ENCODE measurements around the gene ARHGAP42. TPM values are rescaled to one million over a fixed set of nuclear protein-coding genes. Genes with fewer than 3 reads are reported as not detected.

The ARHGAP42 gene
- total RNA-seq, 4 donors from 2014 or later: 24.5 to 49.5 (median 26.7) TPM

- Histone ChIP-seq H3K4me3 (no peak overlapping the region), H3K27me3 (no peaks in the 10 kb centered on the region)
Observed at GRCh38 chr11:100965346-100965745, 278.3 kb downstream of the ARHGAP42 start.

DNA sequence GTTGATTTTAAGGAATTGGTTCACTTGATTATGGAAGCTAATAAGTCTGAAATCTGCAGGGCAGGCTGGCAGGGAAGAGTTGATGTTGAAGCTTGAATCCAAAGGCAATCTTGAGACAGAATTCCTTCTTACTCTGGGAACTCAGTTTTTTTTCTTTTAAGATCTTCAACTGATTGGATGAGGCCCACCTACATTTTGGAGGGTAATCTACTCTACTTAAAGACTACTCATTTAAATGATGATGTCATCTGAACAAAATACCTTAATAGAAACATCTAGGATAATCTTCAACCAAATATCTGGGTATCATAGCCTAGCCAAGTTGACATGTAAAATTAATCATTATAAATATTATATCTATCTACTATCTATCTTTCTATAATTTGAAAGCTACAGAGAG lies 279.3 kb downstream of the ARHGAP42 start:
- H3K27ac ChIP-seq: no peak overlapping the region

More at GRCh38 chr11:100965346-100965745, 278.3 kb downstream of the ARHGAP42 start:
- Histone ChIP-seq H3K9me3 (no peaks in the 10 kb centered on the region), H3K4me1 (no peaks in the 10 kb centered on the region), H3K36me3 (peaks cover 0 to 26% (median 0%) of the 10 kb centered on the region in 3 donors), H3K27ac (no peak overlapping the region)
- no peak for DNase-seq
- TF ChIP-seq, protein P1, sequence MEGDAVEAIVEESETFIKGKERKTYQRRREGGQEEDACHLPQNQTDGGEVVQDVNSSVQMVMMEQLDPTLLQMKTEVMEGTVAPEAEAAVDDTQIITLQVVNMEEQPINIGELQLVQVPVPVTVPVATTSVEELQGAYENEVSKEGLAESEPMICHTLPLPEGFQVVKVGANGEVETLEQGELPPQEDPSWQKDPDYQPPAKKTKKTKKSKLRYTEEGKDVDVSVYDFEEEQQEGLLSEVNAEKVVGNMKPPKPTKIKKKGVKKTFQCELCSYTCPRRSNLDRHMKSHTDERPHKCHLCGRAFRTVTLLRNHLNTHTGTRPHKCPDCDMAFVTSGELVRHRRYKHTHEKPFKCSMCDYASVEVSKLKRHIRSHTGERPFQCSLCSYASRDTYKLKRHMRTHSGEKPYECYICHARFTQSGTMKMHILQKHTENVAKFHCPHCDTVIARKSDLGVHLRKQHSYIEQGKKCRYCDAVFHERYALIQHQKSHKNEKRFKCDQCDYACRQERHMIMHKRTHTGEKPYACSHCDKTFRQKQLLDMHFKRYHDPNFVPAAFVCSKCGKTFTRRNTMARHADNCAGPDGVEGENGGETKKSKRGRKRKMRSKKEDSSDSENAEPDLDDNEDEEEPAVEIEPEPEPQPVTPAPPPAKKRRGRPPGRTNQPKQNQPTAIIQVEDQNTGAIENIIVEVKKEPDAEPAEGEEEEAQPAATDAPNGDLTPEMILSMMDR (IDR thresholded peaks at IDR 0.05): no peak
- no peak for TF ChIP-seq POLR2A (IDR thresholded peaks at IDR 0.05)

DNA sequence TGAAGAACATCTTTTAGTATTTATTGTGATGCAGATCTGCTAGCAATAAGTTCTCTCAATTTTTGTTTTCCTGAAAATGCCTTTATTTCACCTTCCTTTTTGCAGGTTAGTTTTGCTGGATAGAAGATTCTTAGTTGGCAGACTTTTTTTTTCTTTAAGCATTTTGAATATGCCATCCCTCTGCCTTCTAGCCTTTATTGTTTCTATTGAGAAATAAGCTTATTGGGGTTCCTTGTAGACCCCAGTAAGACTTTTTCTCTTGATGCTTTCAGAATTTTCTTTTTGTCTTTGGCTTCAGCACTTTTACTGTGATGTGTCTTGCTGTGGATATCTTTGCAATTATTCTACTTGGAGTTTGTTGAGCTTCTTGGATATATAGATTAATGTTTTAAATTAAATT lies 281.9 kb downstream of the ARHGAP42 start:
- Histone ChIP-seq H3K36me3 (peaks cover 0 to 21% (median 0%) of the 10 kb centered on the region in 3 donors), H3K9me3 (no peaks in the 10 kb centered on the region), H3K4me1 (no peaks in the 10 kb centered on the region), H3K4me3 (no peak overlapping the region), H3K27me3 (no peaks in the 10 kb centered on the region), H3K27ac (no peak overlapping the region)
- DNase-seq: no peak
- TF ChIP-seq, protein P1 (IDR thresholded peaks at IDR 0.05): no peak
- TF ChIP-seq POLR2A (IDR thresholded peaks at IDR 0.05): no peak

More for the DNA sequence above, 279.3 kb downstream of the ARHGAP42 start:
- no peaks in the 10 kb centered on the region for H3K9me3 ChIP-seq
- TF ChIP-seq POLR2A (IDR thresholded peaks at IDR 0.05): no peak
- TF ChIP-seq, protein P1 (IDR thresholded peaks at IDR 0.05): no peak
- DNase-seq: no peak
- H3K4me1 ChIP-seq: no peaks in the 10 kb centered on the region
- H3K27me3 ChIP-seq: no peaks in the 10 kb centered on the region
- H3K4me3 ChIP-seq: no peak overlapping the region
- H3K36me3 ChIP-seq: peaks cover 0 to 26% (median 0%) of the 10 kb centered on the region in 3 donors

DNA sequence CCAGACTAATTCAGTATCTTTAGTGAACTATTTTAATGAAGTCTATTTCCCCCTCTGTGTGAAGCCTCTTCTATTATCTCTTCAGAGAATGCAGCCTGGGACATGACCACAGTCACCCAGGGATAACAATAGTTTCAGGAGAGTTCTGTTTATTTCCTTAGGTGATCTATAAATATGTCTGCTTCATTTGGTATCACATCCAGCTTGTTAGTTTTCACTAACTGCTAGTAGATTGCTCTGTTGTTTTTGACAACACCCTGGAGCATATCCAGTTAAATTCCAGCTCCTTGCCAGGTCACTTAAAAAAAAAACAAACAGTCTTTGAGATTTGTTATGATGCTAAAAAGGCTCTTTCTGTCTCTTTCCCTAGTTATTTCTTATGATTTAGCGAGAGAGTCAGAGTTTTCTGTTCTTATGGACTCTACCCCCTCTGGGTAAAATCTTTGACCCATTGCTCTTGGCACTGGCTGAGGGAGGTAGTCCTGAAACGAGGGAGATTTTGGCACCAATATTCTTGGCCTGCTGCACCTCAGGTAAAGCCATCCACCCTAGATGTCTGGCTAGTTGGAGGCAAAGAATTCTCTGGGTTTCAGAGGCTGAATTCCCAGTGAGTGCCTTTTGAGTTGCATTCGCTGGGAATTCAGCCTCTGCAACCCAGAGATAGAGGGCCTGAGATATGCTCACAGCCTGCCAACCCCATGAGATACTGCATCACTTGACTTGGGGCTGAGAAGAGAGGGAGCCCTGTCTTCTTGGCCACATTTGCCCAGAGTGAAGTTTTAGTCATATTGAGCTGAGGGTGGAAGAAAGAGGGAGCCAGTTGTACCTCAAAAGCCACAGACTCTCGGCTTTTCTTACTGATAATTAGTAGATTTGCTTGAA lies 283.4 kb downstream of the ARHGAP42 start:
- TF ChIP-seq, protein P1 (IDR thresholded peaks at IDR 0.05): no peak
- no peak for TF ChIP-seq POLR2A (IDR thresholded peaks at IDR 0.05)
- H3K9me3 ChIP-seq: no peaks in the 10 kb centered on the region
- no peak overlapping the region for H3K4me3 ChIP-seq
- H3K4me1 ChIP-seq: no peaks in the 10 kb centered on the region
- no peaks in the 10 kb centered on the region for H3K27me3 ChIP-seq
- H3K27ac ChIP-seq: no peak overlapping the region
- peaks cover 0 to 23% (median 0%) of the 10 kb centered on the region in 3 donors for H3K36me3 ChIP-seq
- no peak for DNase-seq

DNA sequence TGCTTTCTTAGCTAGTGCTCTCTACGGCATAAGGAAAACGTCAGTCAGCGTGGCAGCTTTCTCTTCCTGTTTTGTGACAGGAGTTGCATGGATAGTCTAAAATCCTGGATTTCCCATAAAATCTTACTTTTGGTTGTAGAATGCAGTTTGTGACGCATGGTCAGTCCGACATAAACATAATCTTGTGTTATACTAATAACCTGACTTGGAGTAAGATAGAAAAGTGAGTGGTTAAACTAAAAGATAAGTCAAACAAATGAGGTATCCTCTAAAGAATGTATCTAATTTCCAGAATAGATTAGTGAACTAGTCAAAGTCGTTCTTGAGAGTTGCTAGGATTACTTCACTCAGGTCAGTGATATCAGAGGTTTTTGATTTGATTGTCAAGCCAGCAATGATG lies 285.0 kb downstream of the ARHGAP42 start:
- DNase-seq: no peak
- Histone ChIP-seq H3K4me1 (no peaks in the 10 kb centered on the region), H3K27ac (no peak overlapping the region), H3K27me3 (no peaks in the 10 kb centered on the region), H3K4me3 (no peak overlapping the region), H3K9me3 (no peaks in the 10 kb centered on the region), H3K36me3 (peaks cover 0 to 33% (median 0%) of the 10 kb centered on the region in 3 donors)
- TF ChIP-seq, protein P1 (IDR thresholded peaks at IDR 0.05): no peak
- no peak for TF ChIP-seq POLR2A (IDR thresholded peaks at IDR 0.05)
